GM21737 (cell line): ENCODE data around the gene CCR5AS.
"Not testable (repeated sequence)": the region's sequence is repeated elsewhere in the genome, so short reads cannot be mapped to it uniquely, and the experiment has no call there.

ENCODE experiments used
- ATAC-seq: cut with Tn5 transposase; IDR thresholded peaks from one replicate; pipeline ENCODE4 v1.9.1; 2021; ENCODE audit warnings: mild to moderate bottlenecking, moderate library complexity; ENCODE audit not compliant: unreplicated experiment

The CCR5AS gene

GRCh38 chr3:46429671-46430070 is 22.8 kb upstream of the CCR5AS start:
- ATAC-seq: no peak

- no peak for ATAC-seq
Measured at GRCh38 chr3:46429250-46429649, 22.4 kb upstream of the CCR5AS start.

GRCh38 chr3:46427916-46428833 is 21.3 kb upstream of the CCR5AS start:
- ATAC-seq: no peak

GRCh38 chr3:46427404-46427803 is 20.5 kb upstream of the CCR5AS start:
- not testable (repeated sequence) for ATAC-seq

GRCh38 chr3:46426476-46426875 is 19.6 kb upstream of the CCR5AS start:
- not testable (repeated sequence) for ATAC-seq

GRCh38 chr3:46423588-46423987 is 16.7 kb upstream of the CCR5AS start:
- ATAC-seq: no peak

GRCh38 chr3:46422617-46423016 is 15.8 kb upstream of the CCR5AS start:
- ATAC-seq: no peak

- ATAC-seq: no peak
Measured at GRCh38 chr3:46420931-46421330, 14.1 kb upstream of the CCR5AS start.

GRCh38 chr3:46419816-46420215 is 12.9 kb upstream of the CCR5AS start:
- ATAC-seq: no peak

- ATAC-seq: no peak
Measured at GRCh38 chr3:46417841-46418611, 11.2 kb upstream of the CCR5AS start.

- no peak for ATAC-seq
Measured at GRCh38 chr3:46416811-46417510, 10.1 kb upstream of the CCR5AS start.

- ATAC-seq: no peak
Measured at GRCh38 chr3:46416125-46416810, 9.4 kb upstream of the CCR5AS start.

GRCh38 chr3:46414739-46415138 is 7.9 kb upstream of the CCR5AS start:
- no peak for ATAC-seq

- ATAC-seq: no peak
Measured at GRCh38 chr3:46413951-46414350, 7.1 kb upstream of the CCR5AS start.

- ATAC-seq: no peak
Measured at GRCh38 chr3:46412786-46413298, 6.0 kb upstream of the CCR5AS start.

GRCh38 chr3:46411271-46411670 is 4.4 kb upstream of the CCR5AS start:
- ATAC-seq: no peak

GRCh38 chr3:46410669-46411068 is 3.8 kb upstream of the CCR5AS start:
- ATAC-seq: no peak

- no peak for ATAC-seq
Measured at GRCh38 chr3:46409739-46410489, 3.0 kb upstream of the CCR5AS start.

GRCh38 chr3:46408853-46409252 is 2.0 kb upstream of the CCR5AS start:
- no peak for ATAC-seq

- ATAC-seq: no peak
Measured at GRCh38 chr3:46407970-46408369, 1.1 kb upstream of the CCR5AS start.
